GM23248 (cell line): Measurements from ENCODE around the gene SP2.

Experiments used
- EZH2 ChIP-seq: fragments of 200-600 bp; sonication (generic); IDR thresholded peaks from 2 replicates; pipeline ENCODE4 v1.6.1; 2018; ENCODE audit warnings: antibody characterized with exemption, mild to moderate bottlenecking; ENCODE audit not compliant: insufficient read depth, poor library complexity, severe bottlenecking
- EZH2phosphoT487 ChIP-seq: fragments of 200-600 bp; sonication (generic); IDR thresholded peaks from 2 replicates; pipeline ENCODE4 v1.6.1; 2018; ENCODE audit warnings: antibody characterized with exemption, moderate library complexity, mild to moderate bottlenecking, low read depth; ENCODE audit not compliant: insufficient read depth

GRCh38 chr17:47862621-47863440 lies 33.2 kb upstream of the SP2 start:
- TF ChIP-seq EZH2 (no peak), EZH2phosphoT487 (no peak)
